Body of pancreas (tissue), 4 donors: ENCODE data around the gene FUCA2.
"Not testable (repeated sequence)": the region's sequence is repeated elsewhere in the genome, so short reads cannot be mapped to it uniquely, and the experiment has no call there.

ENCODE experiments used
- CTCF ChIP-seq, 7 experiments: fragments of 450-650 bp in 4 of 7; fragments of 200-600 bp in 3 of 7; sonication (generic) in 3 of 7; IDR thresholded peaks; one replicate each; pipeline ENCODE4 v1.5.1; 2016 to 2019; ENCODE audit warnings: antibody characterized with exemption in 7 of 7
- POLR2A ChIP-seq, 3 donors: fragments of 450-650 bp; IDR thresholded peaks; one replicate each; pipeline ENCODE4 v1.6.1; 2016; ENCODE audit warnings: antibody characterized with exemption in 3 of 3, mild to moderate bottlenecking in 2 of 3

- not testable (repeated sequence) for TF ChIP-seq POLR2A, CTCF (IDR thresholded peaks at IDR 0.05)
Observed at GRCh38 chr6:143447865-143448264, 63.7 kb downstream of the FUCA2 start.
